ENCODE measurements around the gene CDKN2B-AS1.
"Not testable (repeated sequence)": the region's sequence is repeated elsewhere in the genome, so short reads cannot be mapped to it uniquely, and the experiment has no call there.

The CDKN2B-AS1 gene

GRCh38 chr9:22052376-22052945 lies 57.9 kb downstream of the CDKN2B-AS1 start:
- no peak overlapping the region for H3K4me3 ChIP-seq (replicated peaks; ENCODE audit: low read depth, low read length)
- no peaks in the 10 kb centered on the region for H3K27me3 ChIP-seq (replicated peaks; ENCODE audit: control insufficient read depth, insufficient read depth, low read length)
- TF ChIP-seq CTCF (IDR thresholded peaks at IDR 0.05; ENCODE audit: insufficient read depth, low read length, poor library complexity, severe bottlenecking) = no peak
- DNase-seq (ENCODE audit: extremely low read depth, insufficient read length) = no peak
- no peaks in the 10 kb centered on the region for H3K36me3 ChIP-seq (ENCODE audit: control insufficient read depth, insufficient read depth, low read length)

DNA sequence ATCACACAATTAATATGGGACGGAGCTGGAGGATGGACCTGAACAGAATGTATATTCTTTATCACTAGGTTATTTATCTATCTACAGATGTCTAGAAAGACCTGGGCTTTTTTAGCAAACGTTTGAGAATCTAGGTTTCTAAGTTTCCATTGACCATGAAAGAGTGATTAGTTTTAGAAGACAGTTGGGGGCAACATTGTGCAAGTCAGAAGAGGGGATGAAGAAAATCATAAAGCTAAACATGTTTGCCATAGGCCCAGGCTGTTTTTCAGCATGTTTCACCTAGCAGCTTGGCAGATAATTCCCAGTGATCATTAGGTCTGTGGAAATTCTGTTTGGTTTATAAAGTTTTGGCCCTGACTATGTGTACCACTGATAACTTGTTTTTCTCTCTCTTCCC lies 58.6 kb downstream of the CDKN2B-AS1 start:
- no peak for DNase-seq (ENCODE audit: extremely low read depth, insufficient read length)
- Histone ChIP-seq H3K36me3 (ENCODE audit: control insufficient read depth, insufficient read depth, low read length) (no peaks in the 10 kb centered on the region), H3K27me3 (replicated peaks; ENCODE audit: control insufficient read depth, insufficient read depth, low read length) (no peaks in the 10 kb centered on the region), H3K4me3 (replicated peaks; ENCODE audit: low read depth, low read length) (no peak overlapping the region)
- TF ChIP-seq CTCF (IDR thresholded peaks at IDR 0.05; ENCODE audit: insufficient read depth, low read length, poor library complexity, severe bottlenecking) = no peak

DNA sequence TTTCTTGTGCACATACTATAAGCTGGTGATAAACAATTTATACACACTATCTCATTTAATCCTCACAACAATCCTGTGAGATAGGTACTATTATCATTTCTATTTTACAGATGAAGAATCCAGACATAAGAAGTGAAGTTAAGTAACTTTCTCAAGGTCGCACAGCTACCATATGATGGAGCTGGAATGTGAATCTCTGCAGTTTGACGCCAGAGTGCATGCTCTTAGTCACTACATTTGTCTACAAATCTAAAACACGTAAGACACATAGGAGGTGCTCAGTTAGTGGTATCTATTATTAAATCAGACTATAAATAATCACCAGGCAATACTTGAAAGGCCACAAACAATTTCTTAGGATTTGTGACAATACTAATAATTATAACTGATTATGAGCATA lies 59.5 kb downstream of the CDKN2B-AS1 start:
- Histone ChIP-seq H3K36me3 (ENCODE audit: control insufficient read depth, insufficient read depth, low read length) (no peaks in the 10 kb centered on the region), H3K27me3 (replicated peaks; ENCODE audit: control insufficient read depth, insufficient read depth, low read length) (no peaks in the 10 kb centered on the region), H3K4me3 (replicated peaks; ENCODE audit: low read depth, low read length) (no peak overlapping the region)
- TF ChIP-seq CTCF (IDR thresholded peaks at IDR 0.05; ENCODE audit: insufficient read depth, low read length, poor library complexity, severe bottlenecking) = no peak
- DNase-seq (ENCODE audit: extremely low read depth, insufficient read length) = no peak

DNA sequence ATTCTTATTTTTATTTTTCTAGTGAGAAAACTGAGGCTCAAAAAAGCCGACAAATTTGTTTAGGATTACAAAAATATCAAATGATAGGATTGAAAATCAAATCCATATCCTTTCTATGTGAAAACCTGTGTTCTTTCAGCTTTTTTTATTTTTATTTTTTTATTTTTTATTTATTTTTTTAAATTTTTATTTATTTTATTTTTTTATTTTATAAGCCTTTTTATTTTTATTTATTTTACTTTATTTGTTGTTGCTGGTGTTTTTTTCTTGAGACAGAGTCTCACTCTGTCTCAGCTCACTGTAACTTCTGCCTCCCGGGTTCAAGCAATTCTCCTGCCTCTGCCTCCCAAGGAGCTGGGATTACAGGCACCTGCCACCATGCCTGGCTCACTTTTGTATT lies 59.9 kb downstream of the CDKN2B-AS1 start:
- Histone ChIP-seq H3K4me3 (replicated peaks; ENCODE audit: low read depth, low read length) (no peak overlapping the region), H3K36me3 (ENCODE audit: control insufficient read depth, insufficient read depth, low read length) (no peaks in the 10 kb centered on the region), H3K27me3 (replicated peaks; ENCODE audit: control insufficient read depth, insufficient read depth, low read length) (no peaks in the 10 kb centered on the region)
- TF ChIP-seq CTCF (IDR thresholded peaks at IDR 0.05; ENCODE audit: insufficient read depth, low read length, poor library complexity, severe bottlenecking) = no peak
- DNase-seq (ENCODE audit: extremely low read depth, insufficient read length) = no peak

GRCh38 chr9:22055090-22055489 lies 60.5 kb downstream of the CDKN2B-AS1 start:
- TF ChIP-seq CTCF (IDR thresholded peaks at IDR 0.05; ENCODE audit: insufficient read depth, low read length, poor library complexity, severe bottlenecking) = no peak
- Histone ChIP-seq H3K36me3 (ENCODE audit: control insufficient read depth, insufficient read depth, low read length) (no peaks in the 10 kb centered on the region), H3K4me3 (replicated peaks; ENCODE audit: low read depth, low read length) (no peak overlapping the region), H3K27me3 (replicated peaks; ENCODE audit: control insufficient read depth, insufficient read depth, low read length) (no peaks in the 10 kb centered on the region)
- DNase-seq (ENCODE audit: extremely low read depth, insufficient read length) = no peak

- TF ChIP-seq CTCF (IDR thresholded peaks at IDR 0.05; ENCODE audit: insufficient read depth, low read length, poor library complexity, severe bottlenecking) = no peak
- H3K4me3 ChIP-seq (replicated peaks; ENCODE audit: low read depth, low read length) = no peak overlapping the region
- no peaks in the 10 kb centered on the region; the same call in 1 of the 2 replicates for H3K27me3 ChIP-seq (replicated peaks; ENCODE audit: control insufficient read depth, insufficient read depth, low read length)
Observed at GRCh38 chr9:22056402-22056801, 61.8 kb downstream of the CDKN2B-AS1 start.

GRCh38 chr9:22057972-22058371 lies 63.4 kb downstream of the CDKN2B-AS1 start:
- H3K36me3 ChIP-seq (ENCODE audit: control insufficient read depth, insufficient read depth, low read length); H3K4me3 ChIP-seq (replicated peaks; ENCODE audit: low read depth, low read length); H3K27me3 ChIP-seq (replicated peaks; ENCODE audit: control insufficient read depth, insufficient read depth, low read length); DNase-seq (ENCODE audit: extremely low read depth, insufficient read length): not testable (repeated sequence)

More at GRCh38 chr9:22056402-22056801, 61.8 kb downstream of the CDKN2B-AS1 start:
- no peak for DNase-seq (ENCODE audit: extremely low read depth, insufficient read length)
- H3K36me3 ChIP-seq (ENCODE audit: control insufficient read depth, insufficient read depth, low read length) = no peaks in the 10 kb centered on the region
